Kidney tubule cell (primary cell): ENCODE measurements around the gene ANO8.
A peak's percentile ranks its signal among the peaks of the same experiment; 100 is the strongest.
"Not testable (repeated sequence)": the region's sequence is repeated elsewhere in the genome, so short reads cannot be mapped to it uniquely, and the experiment has no call there.

ENCODE experiments used
- DNase-seq: peaks from one replicate; pipeline ENCODE4 v3.0.0-alpha.2; 2018; ENCODE audit warnings: low spot score

ANO8 gene

DNA sequence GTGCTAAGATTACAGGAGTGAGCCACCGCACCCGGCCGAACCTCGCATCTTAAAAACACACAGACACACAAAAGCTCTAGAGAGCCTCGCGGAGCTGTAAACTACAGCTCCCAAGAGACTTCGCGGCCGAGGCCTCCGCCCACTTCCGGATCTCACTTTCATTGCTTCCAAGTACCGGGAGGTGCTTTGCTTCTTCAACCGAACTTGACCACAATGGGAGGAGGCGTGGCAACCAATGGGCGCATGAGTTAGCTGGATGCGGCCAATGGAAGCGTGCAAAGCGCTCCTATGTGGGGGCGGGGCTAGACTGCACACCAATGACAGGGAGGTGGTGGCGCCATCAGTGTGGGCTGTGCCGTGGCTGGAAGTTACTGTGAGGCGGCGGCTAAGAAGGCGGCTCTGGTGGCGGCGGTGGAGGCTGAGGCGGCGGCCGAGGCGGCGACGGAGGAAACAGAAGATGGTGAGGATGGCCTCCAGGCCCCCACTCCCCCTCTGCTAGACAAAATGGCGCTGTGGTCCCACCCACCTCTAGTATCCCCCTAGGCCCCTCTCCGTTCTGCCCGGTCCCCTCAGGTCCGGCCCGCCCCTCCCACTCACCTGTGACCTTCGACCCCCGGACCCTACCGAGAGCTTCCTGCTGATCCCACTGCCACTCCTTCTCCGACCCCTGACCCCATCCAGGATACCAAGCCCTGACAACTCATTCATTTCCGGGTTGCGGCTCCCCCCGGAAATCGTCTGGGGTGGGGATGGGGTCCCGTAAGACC is 25.3 kb downstream of the ANO8 start, which contains the start of gene DDA1:
Gene DDA1 (plus strand): TSS at position 366 of the 767 bp plus-strand sequence. CDS start 92 bp downstream, at position 458.
- peak; percentile 100 for DNase-seq

DNA sequence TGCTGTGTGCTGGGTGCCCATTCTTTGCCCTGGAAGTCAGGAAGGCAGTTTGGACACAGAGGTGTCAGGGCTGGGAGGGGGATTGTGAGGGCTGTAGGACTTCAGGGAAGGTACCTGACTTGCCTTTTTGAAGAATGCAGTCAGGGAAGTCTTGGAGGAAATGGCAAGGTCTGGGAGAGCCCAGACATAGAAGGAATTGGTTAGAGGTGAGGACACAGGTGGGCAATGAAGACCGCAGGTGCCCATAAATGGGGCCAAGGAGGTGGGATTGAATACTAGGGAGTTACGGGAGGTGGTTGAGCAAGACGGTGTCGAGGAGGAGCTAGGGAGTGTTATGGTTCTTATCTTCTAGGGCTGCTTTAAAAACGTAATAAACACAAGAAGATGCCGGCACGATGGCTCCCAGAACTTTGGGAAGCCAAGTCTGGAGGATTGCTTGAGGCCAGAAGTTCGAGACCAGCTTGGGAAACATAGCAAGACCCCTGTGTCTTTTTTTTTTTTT is 26.7 kb downstream of the ANO8 start:
- DNase-seq, result no peak

DNA sequence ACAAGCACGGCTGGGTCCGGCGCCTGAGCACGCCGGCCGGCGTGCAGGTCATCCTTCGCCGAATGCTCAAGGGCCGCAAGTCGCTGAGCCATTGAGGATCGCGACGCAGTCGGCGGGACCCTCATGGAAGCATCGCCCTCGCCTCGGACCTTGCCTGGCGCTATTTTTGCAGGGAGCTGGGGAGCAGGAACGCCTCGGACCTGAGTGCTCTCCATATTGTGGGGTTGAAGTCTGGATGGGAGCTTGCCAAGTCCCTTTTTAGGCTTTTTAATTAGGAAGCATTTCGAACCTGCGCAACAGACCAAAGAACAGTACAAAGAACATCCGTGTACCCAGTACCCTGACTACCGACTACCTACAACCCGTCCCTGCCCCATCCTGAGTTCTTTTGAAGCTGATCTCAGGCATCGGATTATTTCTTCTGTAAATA is 28.4 kb downstream of the ANO8 start:
- DNase-seq, result peak; percentile 6

DNA sequence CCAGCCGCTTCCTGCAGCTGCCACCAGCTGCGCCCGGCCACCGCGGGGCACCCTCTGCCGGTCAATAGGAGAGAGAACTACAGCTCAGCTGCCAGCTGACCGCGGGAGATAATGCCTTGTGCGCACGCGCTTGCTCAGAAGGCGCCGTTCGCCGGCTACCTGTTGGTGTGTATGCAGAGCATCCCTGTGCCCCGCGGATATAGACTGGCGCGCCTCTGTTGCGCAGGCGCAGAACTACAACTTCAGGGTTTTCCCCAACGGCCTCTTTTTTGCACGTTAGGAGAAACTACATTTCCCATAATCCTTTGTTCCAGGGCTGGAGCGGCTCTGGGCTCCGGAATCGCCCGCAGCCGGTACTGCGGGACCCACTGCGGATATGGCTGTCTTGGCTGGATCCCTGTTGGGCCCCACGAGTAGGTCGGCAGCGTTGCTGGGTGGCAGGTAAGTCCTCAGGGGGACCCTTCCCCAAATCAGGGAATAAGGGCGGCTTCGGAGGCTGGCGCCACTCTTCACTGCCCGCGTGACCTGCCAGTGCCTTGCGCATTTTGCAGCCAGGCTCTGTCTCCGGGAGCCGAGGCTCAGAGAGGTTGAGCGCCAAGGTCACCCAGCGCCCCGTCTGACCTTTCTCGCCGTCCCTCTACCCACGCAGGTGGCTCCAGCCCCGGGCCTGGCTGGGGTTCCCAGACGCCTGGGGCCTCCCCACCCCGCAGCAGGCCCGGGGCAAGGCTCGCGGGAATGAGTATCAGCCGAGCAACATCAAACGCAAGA is 29.0 kb downstream of the ANO8 start, which contains the start of gene MRPL34:
Gene MRPL34 (plus strand): TSS at position 356 of the 768 bp plus-strand sequence. CDS start 21 bp downstream, at position 377.
- peak; percentile 100 for DNase-seq

DNA sequence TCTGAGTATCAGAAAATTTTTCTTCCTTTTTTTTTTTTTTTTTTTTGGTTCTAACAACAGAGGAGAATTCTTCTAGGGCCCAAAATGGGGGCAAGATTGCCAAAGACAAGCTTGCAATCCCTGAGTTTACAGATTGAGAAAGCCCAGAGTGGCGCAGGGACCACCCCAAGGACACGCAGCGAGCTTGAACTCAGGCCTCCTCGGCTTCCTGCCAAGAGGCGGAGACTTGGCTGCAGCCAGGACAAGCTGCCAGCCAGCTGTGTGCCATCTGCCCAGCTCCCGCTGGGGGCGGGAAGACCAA is 29.5 kb downstream of the ANO8 start:
- DNase-seq, result no peak

DNA sequence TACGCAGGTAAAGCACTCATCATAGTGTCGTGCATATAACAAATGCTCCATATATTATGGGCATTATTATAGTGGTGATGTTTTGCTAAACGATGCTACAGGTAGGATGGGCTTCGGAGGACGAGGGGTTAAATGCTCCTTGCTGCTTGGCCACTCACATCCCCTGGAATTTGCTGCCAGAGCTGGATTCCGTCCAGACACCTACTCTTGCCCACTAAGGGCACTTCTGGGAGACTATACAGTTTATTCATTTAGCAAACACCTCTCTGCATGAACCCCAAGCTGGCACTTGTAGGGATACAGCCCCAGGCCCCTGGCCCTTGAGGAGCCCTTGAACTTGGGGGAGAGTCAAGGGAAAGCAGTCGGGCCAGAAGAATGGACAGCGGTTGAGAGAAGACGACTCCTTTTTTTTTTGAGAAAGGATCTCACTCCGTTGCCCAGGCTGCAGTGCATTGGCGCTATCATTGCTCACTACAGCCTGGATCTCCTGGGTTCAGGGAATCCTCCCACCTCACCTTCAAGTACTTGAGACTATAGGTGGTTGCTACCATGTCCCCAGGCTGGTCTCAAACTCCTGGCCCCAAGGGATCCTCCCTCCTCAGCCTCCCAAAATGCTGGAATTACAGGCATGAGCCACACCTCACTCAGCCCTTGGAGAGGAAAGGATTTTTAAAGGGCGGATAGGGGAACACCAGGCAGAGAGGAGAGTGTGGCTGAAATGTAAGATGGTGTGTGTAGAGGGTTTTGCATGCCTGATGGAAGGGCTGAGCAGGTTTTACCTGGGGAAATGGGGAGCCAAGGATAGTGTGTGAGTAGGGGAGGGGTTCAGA is 30.1 kb downstream of the ANO8 start:
- peak; percentile 38 for DNase-seq

DNA sequence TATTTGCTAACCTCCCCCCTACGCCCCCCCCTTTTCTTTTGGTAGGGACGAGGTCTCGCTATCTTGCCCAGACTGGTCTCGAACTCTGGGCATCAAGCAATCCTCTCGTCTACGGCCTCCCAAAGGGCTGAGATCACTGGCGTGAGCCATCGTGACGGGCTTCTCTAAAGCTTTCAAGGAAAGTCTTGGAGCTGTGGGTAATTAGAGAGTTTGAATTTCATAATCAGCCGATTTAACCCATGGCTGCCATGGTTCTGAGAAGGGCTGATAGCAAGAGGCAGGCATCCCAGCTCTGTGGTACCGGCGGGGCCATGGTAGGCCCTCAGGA is 30.8 kb downstream of the ANO8 start:
- DNase-seq, result peak; percentile 6

DNA sequence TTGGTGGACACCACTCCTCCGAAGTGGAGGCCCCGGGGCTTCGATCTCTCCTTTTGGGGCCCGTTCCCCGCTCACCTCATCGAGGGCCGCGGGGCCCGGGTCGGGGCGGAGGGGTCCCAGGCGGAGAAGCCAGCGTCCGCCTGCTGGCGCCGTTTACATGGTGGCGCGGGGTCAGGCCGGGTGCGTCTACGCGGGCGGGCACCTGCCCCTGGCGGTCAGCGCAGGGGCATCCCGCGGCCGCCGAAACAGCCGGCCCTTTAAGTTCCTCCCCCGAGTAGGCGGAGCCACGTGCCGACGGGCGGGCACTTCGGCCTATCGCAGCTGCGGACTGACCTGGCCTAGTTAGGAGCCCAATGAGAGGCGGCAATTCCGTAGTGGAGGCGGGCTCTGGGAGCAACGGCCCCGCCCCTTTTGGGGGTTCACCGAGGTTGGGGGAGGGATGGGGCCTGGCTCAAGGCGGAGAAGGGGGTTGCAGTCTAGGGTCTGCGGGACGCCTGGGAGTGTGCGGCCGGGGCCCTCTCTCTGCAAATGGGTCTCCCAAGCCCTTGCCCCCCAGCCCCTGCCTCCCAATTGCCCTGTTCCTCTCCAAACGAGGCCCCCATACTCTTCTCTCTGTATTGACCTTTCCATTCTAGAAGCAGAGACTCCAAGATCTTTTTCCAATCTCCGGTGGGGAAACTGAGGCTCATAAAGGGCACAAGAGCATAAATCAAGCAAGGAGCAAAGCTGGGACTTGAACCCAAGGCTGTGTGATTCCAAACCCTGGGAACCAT is 31.3 kb downstream of the ANO8 start, which contains the start of gene ABHD8:
Gene ABHD8 (minus strand): TSS at position 259 of the 773 bp plus-strand sequence. CDS start 1,809 bp downstream, outside the sequence.
- peak; percentile 97 for DNase-seq

DNA sequence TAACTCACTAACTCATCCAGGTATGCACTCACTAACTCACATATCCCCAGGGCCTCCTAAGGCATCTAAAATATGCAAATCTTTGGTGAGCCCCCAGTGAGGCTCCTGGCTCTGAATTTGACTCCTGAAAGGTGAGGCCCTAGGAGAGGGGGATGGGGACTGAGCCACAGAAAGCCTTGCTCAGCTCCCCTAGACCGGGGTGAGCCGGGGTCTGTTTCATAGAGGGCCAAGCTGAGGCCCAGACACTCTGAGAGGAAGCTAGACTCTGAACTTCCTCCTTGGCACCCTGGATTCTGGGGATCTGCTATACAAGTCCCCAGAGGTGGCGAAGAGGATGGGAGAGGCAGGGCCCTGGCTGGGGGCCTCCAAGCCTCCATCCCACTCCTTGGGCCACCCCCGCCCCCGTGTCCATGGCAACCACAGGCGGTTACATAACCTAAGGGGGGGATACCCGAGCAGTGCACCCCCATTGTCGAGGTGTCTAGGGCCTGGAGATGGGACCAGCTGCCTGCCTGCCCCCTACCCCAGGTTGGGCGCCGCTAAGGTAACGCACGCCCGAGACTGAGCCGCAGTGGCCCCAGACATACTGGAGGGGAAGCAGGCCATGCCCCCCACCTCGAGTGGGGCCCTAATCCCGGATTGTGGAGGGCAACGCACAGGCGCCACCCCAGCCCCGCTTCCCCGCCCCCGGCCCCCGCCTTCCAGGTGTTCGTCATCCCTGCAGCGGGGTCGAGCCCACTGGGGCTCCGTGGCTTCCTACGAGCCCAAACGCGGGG is 32.1 kb downstream of the ANO8 start:
- DNase-seq, result peak; percentile 21

DNA sequence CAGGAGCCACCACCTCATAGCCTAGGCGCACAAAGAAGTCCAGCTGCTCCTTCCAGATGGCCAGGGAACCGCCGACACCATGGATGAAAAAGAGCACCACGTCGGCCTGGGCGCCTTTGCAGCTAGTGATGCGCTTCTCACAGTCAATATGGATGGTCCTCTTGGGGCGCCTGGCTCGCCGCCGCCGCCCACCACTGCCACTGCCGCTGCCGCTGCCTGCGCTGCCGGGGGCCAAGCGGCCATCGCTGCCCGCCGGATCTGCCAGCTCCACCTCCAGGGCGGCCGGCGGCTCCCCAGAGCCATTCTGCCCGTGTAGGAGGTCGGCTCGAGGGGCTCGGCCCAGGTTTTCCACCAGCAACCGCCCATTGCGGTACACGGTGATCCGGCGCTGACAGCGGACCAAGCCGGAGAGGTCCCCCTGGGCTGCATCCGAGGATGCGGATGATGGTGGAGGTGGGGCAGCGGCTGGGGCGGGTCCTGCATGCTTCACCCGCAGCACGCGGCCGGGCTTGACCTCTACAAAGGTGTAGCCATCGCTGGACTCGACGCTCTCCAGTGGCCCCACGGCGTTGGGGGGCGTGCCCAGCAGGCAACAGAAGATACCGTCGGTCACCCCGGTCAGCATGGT is 33.5 kb downstream of the ANO8 start:
- no peak for DNase-seq

DNA sequence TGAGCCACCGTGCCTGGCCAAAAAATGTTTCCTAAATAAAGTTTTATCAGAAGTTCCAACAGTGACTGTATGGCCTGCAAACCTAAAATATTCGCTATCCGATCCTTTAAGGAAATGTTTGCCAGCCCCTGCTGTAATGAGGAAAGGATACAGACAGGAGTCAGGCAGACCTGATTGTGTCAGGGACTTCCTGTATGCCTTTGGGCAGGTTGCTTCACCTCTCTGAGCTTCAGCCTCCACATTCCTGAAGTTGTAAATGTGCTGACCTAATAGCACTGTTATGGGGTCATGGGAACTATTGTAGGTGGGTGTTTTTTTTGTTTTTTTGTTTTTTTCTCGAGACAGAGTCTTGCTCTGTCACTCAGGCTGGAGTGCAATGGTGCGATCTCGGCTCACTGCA is 37.7 kb downstream of the ANO8 start:
- DNase-seq, result peak; percentile 63

DNA sequence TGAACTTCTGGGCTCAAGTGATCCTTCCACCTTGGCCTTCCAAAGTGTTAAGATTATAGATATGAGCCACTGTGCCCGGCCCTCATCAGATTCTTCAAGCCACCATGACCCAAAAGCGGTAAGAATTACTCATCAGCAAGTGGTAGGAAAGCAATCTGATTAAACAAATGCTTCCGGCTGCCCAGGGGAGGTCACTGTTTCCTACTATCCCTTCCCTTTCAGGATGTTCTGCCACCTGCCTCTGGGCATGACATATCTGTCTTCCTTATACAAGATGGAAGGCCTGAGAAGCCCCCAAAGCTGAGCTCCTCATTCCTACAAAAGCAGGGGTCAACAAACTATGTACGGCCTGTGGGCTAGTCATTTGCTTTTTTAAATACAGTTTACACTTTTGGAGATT is 38.4 kb downstream of the ANO8 start:
- peak; percentile 78 for DNase-seq

DNA sequence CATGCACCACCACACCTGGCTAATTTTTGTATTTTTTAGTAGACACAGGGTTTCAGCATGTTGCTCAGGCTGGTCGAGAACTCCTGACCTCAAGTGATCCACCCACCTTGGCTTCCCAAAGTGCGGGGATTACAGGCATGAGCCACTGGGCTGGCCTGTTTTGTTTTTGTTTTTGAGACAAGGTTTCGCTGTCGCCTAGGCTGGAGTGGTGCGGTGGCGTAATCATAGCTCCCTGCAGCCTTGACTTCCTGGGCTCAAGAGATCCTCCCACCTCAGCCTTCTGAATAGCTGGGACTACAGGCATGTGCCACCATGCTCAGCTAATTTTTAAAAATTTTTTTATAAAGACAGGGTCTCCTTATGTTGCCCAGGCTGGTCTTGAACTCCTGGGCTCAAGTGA is 39.1 kb downstream of the ANO8 start:
- not testable (repeated sequence) for DNase-seq

DNA sequence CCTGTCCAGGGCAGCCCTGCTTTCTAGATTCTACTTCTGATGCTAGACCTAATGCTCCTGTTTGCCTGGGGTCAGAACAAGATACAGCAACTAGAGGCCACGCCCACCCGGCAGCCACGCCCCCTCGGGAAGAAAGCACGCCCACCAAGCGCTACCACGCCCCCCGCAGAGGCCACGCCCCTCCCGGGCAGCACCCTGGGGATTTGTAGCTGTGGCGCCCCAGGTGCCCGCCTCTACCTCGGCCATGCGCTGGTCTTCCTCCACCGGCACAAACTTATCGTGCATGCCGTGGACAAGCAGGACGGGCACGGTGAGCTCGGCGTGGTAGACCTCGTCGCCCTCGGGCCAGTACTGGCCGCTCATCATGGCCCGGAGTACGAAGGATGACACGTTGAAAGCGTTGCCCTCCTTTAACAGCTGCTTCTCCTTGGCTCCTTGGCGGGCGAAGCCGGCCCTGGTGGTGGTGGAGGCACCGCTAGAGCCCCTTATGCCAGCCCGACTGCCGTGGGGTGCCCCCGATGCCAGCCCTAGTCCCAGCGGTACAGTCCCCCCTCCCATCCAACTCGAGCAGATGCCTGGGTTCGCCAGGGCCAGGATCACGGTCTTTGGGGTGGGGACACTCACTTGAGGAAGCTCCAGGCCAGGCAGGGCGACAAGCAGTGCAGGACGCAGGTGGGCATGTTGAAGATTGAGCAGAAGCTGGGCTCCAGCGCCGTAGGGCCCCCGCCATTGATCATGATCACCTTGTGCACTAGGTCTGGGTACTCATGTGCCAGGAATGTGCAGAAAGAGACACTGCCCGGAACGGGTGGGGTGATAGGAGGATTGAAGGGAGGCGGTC is 40.4 kb downstream of the ANO8 start:
- peak; percentile 12 for DNase-seq

DNA sequence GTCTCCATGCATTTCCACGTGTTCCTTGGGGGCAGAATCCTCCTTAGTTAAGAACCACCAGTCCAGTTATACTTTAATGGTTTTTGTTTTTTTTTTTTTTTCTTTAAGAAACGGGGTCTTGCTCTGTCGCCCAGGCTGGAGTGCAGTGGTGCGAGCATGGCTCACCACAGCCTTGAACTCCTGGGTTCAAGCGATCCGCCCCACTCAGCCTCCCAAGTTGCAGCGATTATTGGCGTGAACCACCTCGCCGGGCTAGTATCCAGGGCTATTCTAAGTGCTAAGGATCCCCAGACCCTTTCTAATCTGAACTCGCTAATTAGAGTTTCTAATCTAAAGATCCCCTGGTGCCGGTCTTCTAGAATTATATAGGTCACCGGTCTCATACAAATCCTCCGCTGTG is 41.0 kb downstream of the ANO8 start:
- no peak for DNase-seq

DNA sequence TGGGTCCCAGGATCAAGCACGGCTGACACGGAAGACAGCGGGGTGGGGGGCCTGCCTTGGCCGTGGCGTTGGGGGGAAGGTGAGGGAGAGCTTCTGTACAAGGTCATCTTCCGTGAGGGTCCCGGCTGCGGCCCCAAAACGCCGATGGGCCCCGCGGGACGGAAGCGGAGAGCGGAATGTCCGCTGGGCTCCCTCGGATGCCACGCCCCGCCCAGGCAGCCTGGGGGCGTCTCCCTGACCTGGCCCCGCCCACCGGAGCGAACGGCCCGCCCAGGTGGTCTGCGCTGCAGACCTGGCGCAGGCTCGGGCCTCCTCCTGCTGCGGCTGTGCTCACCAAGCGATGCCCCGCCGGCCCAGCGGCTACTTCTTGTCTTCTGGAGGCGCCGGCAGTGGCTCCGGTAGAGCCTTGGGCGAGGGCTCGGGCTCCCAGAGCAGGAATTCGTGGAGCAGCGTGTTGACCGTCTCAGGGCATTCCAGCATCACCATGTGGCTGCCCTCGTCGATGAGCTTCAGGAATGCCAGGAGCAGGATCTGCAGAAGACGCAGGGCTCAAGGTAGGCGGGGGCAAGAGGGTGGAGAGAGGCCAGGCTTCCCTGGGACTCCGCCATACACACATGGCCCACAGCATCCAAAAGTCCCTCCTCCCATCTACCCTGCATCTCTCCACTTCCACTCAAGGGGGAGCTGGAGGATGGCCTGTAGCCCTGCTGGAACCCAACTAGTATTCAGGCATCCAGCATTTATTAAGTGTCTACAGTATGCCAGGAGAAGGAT is 42.2 kb downstream of the ANO8 start:
- DNase-seq, result peak; percentile 78

DNA sequence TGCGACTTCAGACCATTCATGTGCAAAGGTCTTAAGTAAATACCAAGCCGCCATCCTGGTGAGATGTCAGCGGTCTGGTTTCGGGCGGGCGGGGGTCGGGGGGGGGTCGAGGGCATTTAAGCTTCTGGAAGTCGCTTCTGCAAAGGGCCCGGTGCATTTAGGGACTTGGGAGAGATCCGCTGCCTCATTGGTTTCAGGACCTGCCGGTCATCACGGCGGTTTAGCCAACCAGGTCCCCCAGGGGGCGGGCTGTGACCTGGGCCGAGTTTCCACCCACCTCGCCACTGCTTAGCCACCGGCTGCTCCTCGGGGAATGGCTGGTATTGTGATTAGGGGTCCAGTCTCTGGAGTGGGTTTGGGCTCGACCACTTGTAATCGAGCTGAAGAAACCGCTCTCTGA is 45.2 kb downstream of the ANO8 start:
- DNase-seq, result peak; percentile 57

DNA sequence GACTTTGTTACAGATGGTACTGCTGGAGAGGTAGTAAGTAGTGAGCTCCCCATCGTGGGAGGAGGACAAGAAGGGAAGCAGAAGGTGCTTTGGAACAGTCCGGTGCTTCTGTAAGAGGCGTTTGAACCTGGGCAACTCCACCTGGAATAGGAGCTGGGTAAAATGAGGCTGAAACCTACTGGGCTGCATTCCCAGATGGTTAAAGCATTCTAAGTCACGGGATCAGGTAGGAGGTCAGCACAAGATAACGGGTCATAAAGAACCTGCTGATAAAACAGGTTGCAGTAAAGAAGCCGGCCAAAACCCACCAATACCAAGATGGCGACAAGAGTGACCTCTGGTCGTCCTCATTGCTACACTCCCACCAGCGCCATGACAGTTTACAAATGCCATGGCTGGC is 47.9 kb downstream of the ANO8 start:
- no peak for DNase-seq
